ENCODE data around the gene ADAM23.

Gene ADAM23

GRCh38 chr2:206502729-206503128 is 59.4 kb downstream of the ADAM23 start:
- DNase-seq (ENCODE audit: low read depth in 2 of 2): no peak

DNA sequence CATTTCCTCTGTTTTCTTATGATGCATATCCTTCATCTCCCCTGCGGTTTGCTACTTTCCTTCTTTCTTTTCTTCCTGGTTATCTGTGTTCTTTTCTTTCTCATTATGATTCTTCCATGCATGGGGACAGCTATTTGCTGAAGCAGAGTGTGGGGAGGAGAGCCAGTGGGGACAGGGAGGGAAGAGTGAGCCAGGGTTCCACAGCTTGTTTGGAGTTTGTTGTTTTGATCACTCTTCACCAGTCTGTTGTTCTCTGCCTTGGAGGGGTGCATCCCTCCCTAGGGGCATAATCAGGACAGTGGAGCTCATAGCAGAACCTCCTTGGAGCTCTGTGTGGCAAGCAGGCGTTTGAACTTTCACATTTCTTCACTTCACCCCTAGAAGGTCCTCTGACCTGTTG is 68.0 kb downstream of the ADAM23 start:
- DNase-seq (ENCODE audit: low read depth in 2 of 2): no peak

- DNase-seq (ENCODE audit: low read depth in 2 of 2): no peak
Observed at GRCh38 chr2:206512999-206513398, 69.7 kb downstream of the ADAM23 start.

- DNase-seq (ENCODE audit: low read depth in 2 of 2): no peak
Observed at GRCh38 chr2:206515580-206515979, 72.2 kb downstream of the ADAM23 start.

- no peak for DNase-seq (ENCODE audit: low read depth in 2 of 2)
Observed at GRCh38 chr2:206518997-206519396, 75.7 kb downstream of the ADAM23 start.

DNA sequence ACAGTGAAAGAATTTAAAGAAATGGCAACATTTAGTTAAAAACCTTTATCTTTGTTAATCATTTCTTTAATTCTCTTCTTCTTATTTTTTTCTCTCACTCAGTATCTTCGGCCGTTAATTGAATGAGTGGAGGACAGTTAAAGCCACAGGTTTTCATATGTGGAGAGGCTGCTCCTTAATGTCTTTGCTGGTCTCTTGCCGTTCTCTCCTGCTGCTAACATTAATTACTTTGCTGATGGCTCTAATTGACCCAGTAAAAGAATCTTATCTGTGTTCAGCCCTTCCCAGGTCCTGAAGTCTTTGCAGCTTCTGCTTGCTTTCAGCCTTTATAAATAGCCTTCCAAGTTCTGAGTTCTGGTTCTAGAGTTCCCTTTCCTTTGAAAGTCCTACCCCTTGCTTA is 77.1 kb downstream of the ADAM23 start:
- DNase-seq (ENCODE audit: low read depth in 2 of 2): no peak

GRCh38 chr2:206521115-206521514 is 77.8 kb downstream of the ADAM23 start:
- no peak for DNase-seq (ENCODE audit: low read depth in 2 of 2)

GRCh38 chr2:206521612-206522011 is 78.3 kb downstream of the ADAM23 start:
- no peak for DNase-seq (ENCODE audit: low read depth in 2 of 2)

DNA sequence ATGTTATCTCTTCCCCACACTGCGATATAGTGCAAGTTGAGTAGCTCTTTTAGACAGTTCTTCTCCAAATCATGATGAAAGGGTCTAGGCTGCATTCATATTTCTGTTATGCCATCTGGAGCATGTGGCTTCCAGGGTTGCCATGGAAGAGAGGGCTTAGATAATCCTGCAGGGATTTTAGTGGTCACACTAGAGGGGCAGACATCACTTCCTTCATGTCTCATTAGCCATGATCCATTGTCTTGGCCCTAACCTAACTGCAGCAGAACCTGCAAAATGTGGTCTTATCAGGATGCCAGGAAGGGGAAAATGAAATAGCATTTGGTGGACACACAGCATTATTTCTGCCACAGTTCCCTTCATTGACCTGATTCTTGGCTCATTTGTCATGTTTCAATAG is 83.1 kb downstream of the ADAM23 start:
- DNase-seq (ENCODE audit: low read depth in 2 of 2): no peak

DNA sequence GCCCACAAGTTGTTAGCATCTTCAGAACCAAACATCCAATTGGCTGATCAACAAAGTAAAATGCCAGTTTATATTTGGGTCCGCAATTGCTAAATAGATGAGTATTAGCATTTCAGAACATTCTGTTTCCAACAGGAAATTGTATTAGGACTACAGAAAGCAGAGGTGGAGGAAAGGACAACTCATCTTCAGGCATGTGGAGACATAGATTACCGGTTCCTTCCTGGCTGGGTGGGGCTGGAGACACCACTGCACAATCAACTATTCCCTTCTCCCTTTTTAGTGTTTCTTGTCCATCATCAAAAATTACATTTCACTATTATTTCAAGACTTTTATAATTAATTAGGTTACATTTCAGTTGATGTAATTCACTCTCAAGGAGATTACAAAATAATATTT is 83.8 kb downstream of the ADAM23 start:
- DNase-seq (ENCODE audit: low read depth in 2 of 2): no peak

- DNase-seq (ENCODE audit: low read depth in 2 of 2): no peak
Observed at GRCh38 chr2:206530727-206531126, 87.4 kb downstream of the ADAM23 start.

DNA sequence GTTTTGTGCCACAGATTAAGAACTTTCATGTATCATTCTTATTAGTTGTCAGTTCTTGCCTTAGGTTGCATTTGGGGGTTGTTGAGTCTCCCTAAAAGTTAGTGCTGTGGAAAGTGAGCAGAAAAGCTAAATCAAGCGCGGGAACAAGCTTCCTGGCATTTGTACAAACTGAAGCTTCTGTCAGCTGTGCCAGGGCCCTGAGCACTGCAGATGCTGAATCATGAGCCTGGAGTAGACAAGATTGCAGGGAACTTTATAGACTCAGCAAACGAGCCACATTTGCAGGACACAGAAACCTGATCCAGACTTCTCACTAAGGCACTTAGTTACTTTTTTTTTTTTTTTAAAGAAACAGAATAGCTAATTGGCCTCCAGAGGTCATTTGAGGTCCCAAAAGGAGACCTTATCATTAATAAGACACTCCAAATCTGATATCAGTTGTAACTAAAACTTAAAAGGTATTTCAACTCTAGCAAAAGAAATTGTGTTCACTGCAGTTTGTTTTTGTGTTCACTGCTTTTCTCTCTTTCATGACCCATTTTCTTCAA is 88.7 kb downstream of the ADAM23 start:
- DNase-seq (ENCODE audit: low read depth in 2 of 2): no peak

DNA sequence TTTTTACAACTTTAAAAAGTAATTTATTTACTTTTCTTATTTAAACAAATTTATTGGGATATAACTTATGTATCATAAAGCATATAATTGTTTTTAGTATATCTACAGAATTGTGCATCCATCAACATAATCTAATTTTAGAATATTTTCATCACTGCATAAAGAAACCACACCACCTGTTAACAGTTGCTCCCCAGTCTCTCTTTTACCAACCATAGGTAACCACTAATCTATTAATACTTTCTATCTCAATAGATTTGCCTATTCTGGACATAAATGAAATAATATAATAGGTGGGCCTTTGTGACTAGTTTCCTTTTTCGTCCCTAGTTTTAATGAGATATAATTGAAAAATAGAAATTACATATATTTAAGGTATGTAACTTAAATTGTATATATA is 90.6 kb downstream of the ADAM23 start:
- DNase-seq (ENCODE audit: low read depth in 2 of 2): no peak

GRCh38 chr2:206535260-206535986 is 92.1 kb downstream of the ADAM23 start:
- DNase-seq (ENCODE audit: low read depth in 2 of 2): no peak

GRCh38 chr2:206540757-206541156 is 97.4 kb downstream of the ADAM23 start:
- DNase-seq (ENCODE audit: low read depth in 2 of 2): no peak

GRCh38 chr2:206543073-206543472 is 99.7 kb downstream of the ADAM23 start:
- no peak for DNase-seq (ENCODE audit: low read depth in 2 of 2)

DNA sequence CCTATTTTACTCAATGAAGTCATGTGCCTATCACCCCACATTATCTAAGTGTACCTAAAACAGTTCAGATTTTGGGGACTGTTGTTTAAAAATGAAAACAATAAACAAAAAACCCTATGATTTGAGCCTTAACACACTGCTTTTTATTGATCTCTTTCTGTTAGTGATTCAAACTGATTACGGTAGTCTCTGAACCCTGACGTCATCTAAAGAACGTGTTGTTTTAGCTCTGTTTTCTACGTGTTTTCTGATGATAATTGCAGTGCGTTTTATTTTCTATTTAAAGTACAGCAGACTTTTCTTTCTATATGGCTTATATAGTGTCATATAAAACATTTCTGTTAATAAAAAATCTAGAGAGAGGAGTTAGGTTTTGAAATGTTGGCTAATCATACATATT is 105.1 kb downstream of the ADAM23 start:
- DNase-seq (ENCODE audit: low read depth in 2 of 2): no peak

- DNase-seq (ENCODE audit: low read depth in 2 of 2): no peak
Observed at GRCh38 chr2:206555721-206556120, 112.4 kb downstream of the ADAM23 start.

DNA sequence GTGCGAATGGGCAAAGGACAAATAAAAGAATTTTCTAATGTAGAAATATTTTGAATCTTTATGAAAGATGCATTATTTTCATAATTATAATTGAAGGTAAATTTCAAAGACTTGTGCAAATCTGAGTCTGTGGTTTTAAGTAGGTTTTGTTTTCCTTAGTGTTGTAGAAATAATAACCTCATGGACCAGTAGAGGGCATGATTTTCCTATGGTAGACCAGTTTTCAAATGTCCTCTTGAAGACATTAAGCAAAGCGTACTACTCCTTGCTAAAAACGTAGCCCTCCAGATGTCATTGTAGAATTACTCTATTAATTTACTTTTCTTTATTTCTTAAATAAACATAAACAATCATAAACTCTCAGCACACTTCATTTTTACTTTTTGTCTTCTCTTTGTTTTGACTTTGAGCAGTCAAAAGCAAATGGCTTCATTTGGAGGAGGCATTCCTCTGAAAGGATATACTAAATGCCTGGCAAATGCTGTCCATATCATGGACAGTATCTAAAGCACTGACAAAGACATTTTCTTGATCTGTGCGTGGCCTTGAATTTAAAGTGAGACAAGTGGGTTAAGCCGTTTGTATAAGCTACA is 113.1 kb downstream of the ADAM23 start:
- no peak for DNase-seq (ENCODE audit: low read depth in 2 of 2)

DNA sequence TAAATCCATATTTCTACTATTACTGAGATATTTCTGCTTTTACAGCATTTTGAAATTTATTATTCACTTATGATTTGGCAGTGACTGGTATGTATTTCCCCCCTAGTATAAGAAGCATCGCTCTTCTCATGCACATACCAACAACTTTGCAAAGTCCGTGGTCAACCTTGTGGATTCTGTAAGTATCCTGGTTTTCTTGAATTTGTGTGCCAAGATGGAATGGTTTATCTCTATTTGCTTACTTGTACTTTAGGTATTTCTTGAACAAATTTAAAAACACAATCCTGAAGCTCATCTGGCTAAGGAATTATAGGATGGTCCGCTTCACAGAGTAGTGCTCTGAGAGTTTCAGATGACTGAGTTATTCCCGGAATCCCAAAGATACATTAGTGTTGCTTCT is 114.0 kb downstream of the ADAM23 start:
- no peak for DNase-seq (ENCODE audit: low read depth in 2 of 2)

- DNase-seq (ENCODE audit: low read depth in 2 of 2): no peak
Observed at GRCh38 chr2:206558492-206558891, 115.2 kb downstream of the ADAM23 start.

GRCh38 chr2:206561962-206562361 is 118.6 kb downstream of the ADAM23 start:
- DNase-seq (ENCODE audit: low read depth in 2 of 2): no peak

DNA sequence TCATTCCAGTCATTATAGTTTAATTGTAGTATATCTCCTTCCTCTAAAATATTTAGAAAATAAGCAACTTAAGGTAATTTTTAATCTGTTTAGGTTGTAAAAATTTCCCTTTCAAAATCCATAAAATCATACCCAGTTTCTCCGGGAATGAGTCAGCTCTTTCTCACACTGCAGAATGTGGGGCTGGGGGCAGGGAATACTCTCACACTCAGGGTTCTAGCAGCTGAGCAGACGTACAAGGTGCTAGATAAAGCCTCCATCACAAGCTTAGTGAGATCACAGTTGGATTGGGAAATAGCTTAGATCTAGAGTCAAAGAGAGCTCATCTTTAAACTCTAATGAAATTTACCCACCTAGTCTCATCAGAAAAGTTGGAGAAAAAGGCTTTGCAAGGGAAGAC is 119.0 kb downstream of the ADAM23 start:
- no peak for DNase-seq (ENCODE audit: low read depth in 2 of 2)

DNA sequence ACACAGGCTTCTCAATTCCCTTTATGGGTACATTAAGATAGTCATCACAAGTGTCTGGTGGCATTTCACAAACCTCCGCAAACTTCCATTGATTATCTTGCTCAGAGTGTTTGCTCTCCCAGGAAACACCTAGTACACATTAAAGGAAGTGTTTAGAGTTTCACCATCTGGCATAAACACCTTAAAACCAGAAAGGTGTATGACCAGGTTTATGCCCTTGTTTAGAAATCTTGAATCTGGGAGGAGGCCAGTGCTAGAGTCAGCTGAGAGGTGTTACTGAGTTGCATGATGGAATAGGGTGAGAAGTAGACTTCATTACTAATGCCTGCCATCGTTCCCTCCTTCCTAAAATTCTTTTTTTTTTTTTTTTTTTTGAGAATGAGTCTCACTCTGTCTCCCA is 120.0 kb downstream of the ADAM23 start:
- no peak for DNase-seq (ENCODE audit: low read depth in 2 of 2)
